Smooth muscle cell of the brain vasculature (primary cell): ENCODE results near the gene PPP1R12B.
"Not testable (repeated sequence)": the region's sequence is repeated elsewhere in the genome, so short reads cannot be mapped to it uniquely, and the experiment has no call there.

ENCODE experiments used
- DNase-seq: peaks from one replicate; pipeline ENCODE4 v3.0.0-alpha.2; 2012; ENCODE audit warnings: low read depth, low spot score

PPP1R12B gene

GRCh38 chr1:202439308-202439707 is 90.8 kb downstream of the PPP1R12B start:
- DNase-seq: no peak

GRCh38 chr1:202448140-202448539 is 99.6 kb downstream of the PPP1R12B start:
- DNase-seq: not testable (repeated sequence)

- not testable (repeated sequence) for DNase-seq
These were observed 103.1 kb downstream of the PPP1R12B start for GRCh38 chr1:202451641-202452040.

GRCh38 chr1:202452508-202452907 is 104.0 kb downstream of the PPP1R12B start:
- DNase-seq: no peak

- peak; percentile 6 for DNase-seq
These were observed 108.1 kb downstream of the PPP1R12B start for GRCh38 chr1:202456372-202457169.

DNA sequence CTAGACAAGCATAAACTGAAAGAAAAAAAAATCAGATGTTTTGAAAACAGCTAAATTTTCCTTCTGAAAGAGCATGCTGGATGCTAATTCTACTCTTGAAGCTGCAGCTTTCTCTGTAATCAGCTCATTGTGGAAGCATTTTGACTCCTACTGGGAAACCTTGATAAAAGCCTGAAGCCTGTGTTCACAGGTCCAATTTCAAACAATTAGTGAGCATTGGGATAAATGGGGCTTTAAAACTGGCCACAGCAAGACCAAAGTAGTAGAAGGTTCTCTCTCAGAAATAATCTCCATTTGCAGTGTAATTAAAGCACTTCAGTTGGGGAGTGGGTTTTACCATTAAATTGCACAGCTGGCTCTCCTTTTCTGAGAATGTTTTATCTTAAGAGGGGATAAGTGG is 110.2 kb downstream of the PPP1R12B start:
- not testable (repeated sequence) for DNase-seq

GRCh38 chr1:202459470-202460142 is 111.1 kb downstream of the PPP1R12B start:
- not testable (repeated sequence) for DNase-seq

- peak; percentile 15 for DNase-seq
These were observed 111.6 kb downstream of the PPP1R12B start for GRCh38 chr1:202460143-202460495.

DNA sequence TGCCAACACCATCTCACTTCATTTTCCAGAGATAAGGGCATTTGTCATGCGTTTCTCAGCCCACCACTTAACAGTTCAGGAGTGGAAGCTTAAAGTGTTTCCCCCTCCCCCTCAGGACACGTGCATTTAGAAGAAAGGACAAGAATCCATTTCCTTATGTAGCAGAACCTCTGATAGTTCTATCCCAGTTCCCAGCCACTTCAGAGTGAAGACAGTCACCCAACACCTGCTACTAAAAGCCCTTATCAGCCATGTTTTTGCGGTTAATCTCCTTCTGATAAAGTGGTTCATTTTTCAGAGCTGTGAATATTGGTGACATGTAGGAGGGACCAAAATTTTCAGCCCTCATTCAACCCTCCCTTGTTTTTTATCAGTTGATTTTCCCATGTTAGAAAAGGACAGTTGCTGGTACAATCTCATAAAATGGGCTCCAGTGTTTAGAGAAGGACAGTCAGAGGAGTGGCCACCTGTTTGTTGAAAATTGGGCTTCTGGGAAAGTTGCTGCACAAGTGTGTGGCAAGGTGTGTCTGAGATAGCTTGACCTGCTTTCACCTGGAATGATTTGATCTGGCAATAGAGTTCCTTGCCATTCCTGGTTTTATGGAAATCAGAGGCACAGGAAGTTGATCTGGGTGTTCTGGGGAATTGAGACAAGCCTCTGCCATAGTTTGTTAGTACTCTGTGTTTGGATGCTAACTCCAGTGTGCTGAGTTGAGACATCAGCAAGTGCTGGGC is 114.0 kb downstream of the PPP1R12B start:
- no peak for DNase-seq

GRCh38 chr1:202464153-202464742 is 115.7 kb downstream of the PPP1R12B start:
- DNase-seq: peak; percentile 17

GRCh38 chr1:202465644-202466270 is 117.3 kb downstream of the PPP1R12B start:
- DNase-seq: not testable (repeated sequence)

- DNase-seq: not testable (repeated sequence)
These were observed 117.8 kb downstream of the PPP1R12B start for GRCh38 chr1:202466339-202466738.

- not testable (repeated sequence) for DNase-seq
These were observed 118.9 kb downstream of the PPP1R12B start for GRCh38 chr1:202467381-202467780.

- not testable (repeated sequence) for DNase-seq
These were observed 120.2 kb downstream of the PPP1R12B start for GRCh38 chr1:202468695-202469094.

GRCh38 chr1:202469123-202469522 is 120.6 kb downstream of the PPP1R12B start:
- not testable (repeated sequence) for DNase-seq

DNA sequence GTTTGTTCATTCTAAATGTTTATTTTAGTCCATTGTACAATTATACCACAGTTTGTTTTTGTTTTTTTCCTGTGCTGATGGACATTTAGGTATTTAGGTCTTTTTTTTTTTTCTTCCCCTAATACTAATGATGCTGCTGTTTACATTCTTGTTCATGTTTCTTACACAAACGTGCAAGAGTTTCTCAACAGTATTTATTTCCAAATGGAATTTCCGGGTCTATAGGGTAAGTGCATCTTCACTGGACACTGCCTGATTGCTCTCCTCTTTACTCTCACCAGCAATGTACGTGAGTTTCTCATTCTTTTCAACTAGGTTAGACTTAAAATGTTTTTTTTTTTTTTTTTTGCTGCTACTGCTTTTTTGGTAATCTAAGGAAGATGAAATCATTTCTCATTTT is 122.7 kb downstream of the PPP1R12B start:
- DNase-seq: no peak

DNA sequence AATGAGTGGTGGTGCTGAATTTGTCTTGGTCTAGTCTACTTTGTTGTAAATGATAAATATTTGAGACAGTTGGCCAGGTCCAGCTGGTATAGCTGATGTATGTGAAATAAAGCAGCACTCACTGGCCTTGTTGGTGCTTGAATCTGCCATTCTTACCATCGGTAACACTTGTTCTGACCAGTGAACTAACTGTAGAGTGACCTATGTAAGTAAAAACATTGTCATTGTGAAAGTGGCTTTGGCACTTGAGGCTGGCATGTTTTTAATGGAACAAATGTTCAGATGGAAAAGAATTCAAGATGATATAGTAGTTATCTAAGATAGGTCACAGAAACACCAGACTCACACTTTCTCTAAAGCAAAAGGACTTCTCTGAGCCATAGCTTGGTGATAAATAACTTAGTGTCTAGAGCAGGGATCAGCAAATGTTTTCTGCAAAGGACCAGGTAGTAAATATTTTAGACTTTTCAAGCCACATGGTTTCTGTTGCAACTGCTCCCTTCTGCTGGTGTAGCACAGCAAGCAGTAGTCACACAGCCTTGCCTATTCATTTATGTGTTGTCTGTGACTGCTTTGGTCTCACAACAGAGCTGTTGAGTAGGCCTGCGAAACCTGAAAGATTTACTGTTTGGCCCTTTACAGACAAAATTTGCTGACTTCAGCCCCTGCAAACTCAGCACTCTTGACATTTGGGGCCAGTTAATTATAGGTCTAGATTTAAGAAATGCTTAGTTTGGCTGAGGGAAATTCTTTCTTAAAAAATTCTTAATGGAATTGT is 124.0 kb downstream of the PPP1R12B start:
- DNase-seq: not testable (repeated sequence)

DNA sequence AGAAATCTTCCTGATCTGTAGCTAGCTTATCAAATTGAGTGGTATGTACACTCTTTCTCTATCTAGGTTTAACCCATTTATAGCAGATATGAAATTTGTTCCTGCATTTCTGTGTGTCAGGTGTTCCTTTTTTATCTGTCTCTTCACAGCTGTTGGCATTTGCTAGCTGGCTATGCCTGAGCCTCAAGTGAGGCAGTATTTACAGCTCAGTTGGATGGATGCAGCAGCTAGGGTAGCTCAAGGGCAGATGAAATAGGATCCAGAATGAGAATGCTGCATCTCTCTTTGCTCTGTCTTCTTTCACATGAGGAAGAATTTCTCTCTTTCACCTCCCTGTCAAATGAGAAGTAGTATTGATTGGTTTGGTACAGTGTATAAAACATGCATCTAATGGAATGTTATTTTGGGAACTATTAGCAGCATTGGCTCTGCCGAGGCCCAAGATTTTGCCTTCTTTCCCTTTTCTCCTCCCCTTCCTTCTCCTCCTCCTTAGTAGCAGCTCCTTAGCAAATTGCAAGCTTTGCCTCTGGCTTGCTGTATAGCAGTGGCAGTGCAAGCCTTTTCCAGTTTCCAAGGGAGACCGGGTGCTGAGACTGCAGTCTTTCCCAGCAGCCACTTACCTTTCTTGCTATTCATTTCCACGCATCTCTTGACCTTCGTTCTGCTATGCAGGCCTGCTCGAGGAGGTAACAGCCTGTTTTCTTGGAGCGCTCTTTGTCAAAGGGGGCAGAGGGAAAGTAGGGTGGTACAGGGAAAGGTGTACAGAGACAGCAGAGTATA is 125.0 kb downstream of the PPP1R12B start:
- DNase-seq: not testable (repeated sequence)

GRCh38 chr1:202479661-202480060 is 131.2 kb downstream of the PPP1R12B start:
- not testable (repeated sequence) for DNase-seq

GRCh38 chr1:202480640-202481039 is 132.1 kb downstream of the PPP1R12B start:
- not testable (repeated sequence) for DNase-seq
